T-helper 2 cell treated with Interferon-gamma antibody and Interleukin-4, amounts not matched to agents 100 ng/mL and 5 ng/mL, for 36 hours (primary cell): ENCODE measurements around the gene CD164. TPM values are rescaled to one million over a fixed set of nuclear protein-coding genes. Genes with fewer than 3 reads are reported as not detected.
"Not testable (repeated sequence)": the region's sequence is repeated elsewhere in the genome, so short reads cannot be mapped to it uniquely, and the experiment has no call there.

ENCODE experiments used
- intact Hi-C: fragments of 100-400 bp; cut with micrococcal nuclease; formaldehyde crosslinking; loops from one replicate; pipeline ENCODE4 v1.15.1; 2023
- total RNA-seq: library from RNA; stranded (reverse); gene quantifications from 2 replicates; pipeline ENCODE4 v1.2.3, GENCODE V29; 2022

The CD164 gene
- total RNA-seq, 1 donor from 2014 or later, result 270 TPM

GRCh38 chr6:109377717-109378116 is 4.5 kb downstream of the CD164 start:
- intact Hi-C loops, result no loop called here

DNA sequence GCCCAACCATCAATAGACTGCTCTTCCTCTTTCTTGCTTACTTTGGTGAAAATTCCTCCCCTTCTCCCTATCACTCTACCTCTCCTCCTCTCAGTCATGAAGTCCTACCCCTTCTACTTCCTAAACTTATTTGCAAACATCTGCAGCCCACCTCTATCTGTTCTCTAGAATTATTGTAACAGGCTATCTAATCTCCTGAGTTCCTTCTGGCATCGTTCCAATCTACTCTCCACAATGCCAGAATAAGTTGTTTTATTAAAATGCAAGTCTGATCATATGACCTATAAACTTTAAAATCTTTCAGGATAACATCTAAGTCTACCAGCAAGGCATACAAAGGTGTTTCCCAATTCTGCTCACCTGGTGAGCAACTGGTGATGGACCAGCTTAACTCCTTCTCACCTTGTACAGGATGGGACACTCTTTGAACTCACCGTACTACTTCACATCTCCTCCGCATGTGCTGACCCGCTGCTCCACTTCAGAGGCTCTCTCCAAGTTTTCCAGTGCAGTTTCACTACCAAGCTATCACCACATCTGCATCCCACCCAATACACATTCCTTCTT is 7.9 kb downstream of the CD164 start:
- intact Hi-C loops, result no loop called here

DNA sequence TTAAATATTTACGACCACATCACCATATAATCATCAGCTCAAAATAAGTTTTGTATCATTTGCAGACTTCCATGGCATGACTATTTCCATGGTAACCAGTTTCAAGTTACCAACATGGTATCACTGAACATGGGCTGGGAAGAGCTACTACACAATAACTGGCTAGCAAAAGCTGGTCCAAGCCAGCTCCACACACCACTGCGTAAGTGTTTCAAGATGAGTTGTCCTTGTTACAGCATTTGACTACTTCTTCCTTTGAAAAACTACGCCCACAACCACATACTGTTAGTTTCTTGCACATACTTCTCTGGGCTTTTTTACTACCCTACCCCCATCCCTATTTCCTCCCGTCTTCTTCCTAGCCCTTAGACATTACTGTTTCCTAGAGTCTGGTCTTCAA is 8.5 kb downstream of the CD164 start:
- intact Hi-C loops, result loop anchor here (1.0 kb wide), 1 partner anchor 8 kb away; no protein-coding TSS in a partner anchor

GRCh38 chr6:109373331-109373730 is 8.9 kb downstream of the CD164 start:
- intact Hi-C loops, result loop anchor here (1.0 kb wide), 1 partner anchor 8 kb away; no protein-coding TSS in a partner anchor

DNA sequence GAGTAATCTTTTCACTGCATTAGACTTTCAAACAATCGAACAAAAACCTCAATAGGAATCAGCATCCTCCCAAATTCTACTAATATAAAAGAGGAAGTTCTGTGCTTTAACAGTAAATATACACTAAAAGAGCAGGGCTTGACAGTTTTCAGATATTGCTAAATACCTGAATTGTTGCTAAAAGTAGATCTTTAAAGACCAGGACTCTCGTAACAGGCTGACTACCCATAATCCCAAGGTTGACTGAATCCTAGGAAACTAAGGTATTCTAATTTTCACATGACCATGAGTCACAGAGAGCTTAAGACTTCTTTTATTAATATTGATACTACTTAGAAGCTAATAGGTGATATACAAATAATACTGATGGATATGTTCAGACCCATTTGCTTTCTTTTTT is 10.1 kb downstream of the CD164 start:
- intact Hi-C loops, result no loop called here

DNA sequence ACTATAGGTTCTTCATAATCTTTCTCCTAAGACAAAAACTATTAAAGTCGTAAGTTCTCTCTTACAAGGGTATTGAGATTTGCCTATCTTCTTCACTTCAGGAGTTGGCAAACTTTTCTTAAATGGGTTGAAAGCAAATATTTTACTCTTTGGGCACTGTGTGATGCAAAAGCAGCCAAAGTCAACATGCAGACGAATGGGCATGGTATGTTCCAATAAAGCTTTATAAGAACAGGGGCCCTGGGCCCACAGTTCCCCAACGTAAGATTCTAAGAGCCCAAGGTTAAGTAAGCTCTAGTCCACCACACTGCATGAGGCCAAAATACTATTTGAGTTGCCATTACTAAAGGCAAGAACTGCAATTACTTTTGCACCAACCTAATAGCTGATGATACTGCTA is 11.5 kb downstream of the CD164 start:
- intact Hi-C loops, result no loop called here

GRCh38 chr6:109370336-109370735 is 11.9 kb downstream of the CD164 start:
- intact Hi-C loops, result no loop called here

- intact Hi-C loops, result no loop called here
These were observed 12.5 kb downstream of the CD164 start for GRCh38 chr6:109369728-109370127.

DNA sequence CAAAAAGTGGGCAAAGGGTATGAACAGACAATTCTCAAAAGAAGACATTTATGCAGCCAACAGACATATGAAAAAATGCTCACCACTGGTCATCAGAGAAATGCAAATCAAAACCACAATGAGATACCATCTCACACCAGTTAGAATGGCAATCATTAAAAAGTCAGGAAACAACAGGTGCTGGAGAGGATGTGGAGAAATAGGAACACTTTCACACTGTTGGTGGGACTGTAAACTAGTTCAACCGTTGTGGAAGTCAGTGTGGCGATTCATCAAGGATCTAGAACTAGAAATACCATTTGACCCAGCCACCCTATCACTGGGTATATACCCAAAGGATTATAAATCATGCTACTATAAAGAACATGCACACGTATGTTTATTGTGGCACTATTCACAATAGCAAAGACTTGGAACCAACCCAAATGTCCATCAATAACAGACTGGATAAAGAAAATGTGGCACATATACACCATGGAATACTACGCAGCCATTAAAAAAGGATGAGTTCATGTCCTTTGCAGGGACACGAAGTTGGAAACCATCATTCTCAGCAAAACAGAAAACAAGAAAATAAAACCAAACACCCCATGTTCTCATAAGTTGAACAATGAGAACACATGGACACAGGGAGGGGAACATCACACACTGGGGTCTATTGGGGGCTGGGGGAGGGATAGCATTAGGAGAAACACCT is 17.7 kb downstream of the CD164 start:
- intact Hi-C loops, result not testable (repeated sequence)

DNA sequence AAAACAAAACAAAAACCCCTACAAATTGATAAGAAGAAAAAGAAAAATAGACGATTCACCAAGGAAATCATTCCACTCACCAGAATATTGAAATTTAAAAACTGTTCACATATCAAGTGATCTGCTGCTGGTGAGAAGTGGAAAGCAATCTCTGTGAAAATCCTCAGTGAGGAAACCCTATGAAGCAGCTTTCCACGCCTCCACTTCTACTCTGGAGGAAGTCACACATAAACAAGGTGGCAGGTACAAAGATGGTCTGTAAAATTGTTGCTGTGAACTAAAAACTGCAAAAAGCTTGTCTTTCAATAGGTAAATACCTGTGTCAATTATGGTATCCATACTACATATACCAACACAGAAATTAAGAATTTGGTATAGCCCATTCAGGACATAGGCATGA is 18.5 kb downstream of the CD164 start:
- intact Hi-C loops, result no loop called here

- intact Hi-C loops, result no loop called here
These were observed 20.0 kb downstream of the CD164 start for GRCh38 chr6:109362102-109362884.

DNA sequence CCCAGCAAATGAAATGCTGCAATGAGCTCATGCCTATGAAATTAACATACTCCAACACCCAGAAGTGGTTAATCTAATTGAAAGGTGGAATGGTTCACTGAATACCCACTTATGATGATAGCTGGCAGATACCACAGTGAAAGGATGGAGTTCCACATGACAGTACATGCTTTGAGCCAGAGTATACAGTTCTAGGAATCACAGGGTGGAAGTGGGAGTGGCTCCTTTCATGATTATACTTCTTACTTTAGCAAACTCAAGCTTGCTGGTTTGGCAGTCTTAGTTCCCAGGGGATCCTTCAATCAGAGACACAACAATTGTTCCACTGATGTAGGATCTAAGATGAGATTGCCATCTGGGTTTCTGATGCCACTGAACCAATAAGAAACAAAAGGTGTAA is 21.5 kb downstream of the CD164 start:
- intact Hi-C loops, result no loop called here

DNA sequence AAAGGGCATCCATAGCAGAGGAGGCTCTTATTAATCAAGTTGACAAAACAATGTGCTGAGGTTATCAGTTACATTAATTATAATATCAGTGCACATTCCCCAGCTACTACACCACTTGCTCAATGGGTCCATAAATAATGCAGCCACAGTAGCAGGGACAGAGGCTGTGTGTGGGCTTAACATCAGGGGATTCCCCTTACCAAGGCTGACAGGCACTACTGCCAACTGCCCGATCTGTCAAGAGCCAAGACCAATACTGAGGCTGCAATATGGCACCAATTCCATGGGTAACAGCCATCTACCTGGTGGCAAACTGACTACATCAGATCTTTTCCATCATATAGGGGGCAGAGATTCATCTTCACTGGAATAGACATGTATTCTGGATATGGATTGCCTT is 22.0 kb downstream of the CD164 start:
- intact Hi-C loops, result no loop called here

GRCh38 chr6:109359248-109359647 is 23.0 kb downstream of the CD164 start:
- intact Hi-C loops, result no loop called here

- intact Hi-C loops, result no loop called here
These were observed 24.1 kb downstream of the CD164 start for GRCh38 chr6:109358204-109358603.

- intact Hi-C loops, result no loop called here
These were observed 26.0 kb downstream of the CD164 start for GRCh38 chr6:109356237-109356636.

- intact Hi-C loops, result no loop called here
These were observed 30.8 kb downstream of the CD164 start for GRCh38 chr6:109351231-109352130.

- intact Hi-C loops, result no loop called here
These were observed 32.8 kb downstream of the CD164 start for GRCh38 chr6:109349419-109349987.

GRCh38 chr6:109348226-109348625 is 34.0 kb downstream of the CD164 start:
- intact Hi-C loops, result no loop called here

DNA sequence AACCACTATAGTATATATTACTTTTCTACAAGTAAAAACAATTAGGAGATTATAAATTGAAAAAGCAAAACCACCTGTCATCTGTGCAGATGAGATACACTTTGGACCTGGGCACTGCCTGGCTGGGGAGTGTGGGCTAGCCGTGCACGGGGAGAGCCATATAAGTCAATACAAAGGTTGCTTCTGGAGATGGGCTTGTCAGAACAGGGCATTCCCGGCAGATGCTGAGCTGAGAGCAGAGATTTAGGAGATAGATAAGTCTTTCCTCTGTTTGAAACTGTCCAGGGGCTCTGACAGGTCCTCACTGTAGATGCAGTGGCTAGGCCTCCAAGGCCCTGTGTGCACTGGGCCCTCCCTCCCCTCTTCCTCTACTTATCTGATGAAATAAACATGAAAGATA is 34.5 kb downstream of the CD164 start:
- intact Hi-C loops, result no loop called here

- intact Hi-C loops, result no loop called here
These were observed 36.3 kb downstream of the CD164 start for GRCh38 chr6:109345986-109346385.
